ENCODE measurements around the gene IGF2R.

The IGF2R gene

GRCh38 chr6:159976686-159977254 lies 7.9 kb downstream of the IGF2R start:
- peaks cover 18 to 60% of the 10 kb centered on the region in 2 donors for H3K36me3 Mint-ChIP-seq
- DNase-seq (no peak), ATAC-seq (replicated peaks) (no peak)
- H3K4me3 Mint-ChIP-seq: peak overlapping the region; percentile 74 to 79
- H3K27me3 Mint-ChIP-seq: no peaks in the 10 kb centered on the region
- peaks cover 0 to 4% of the 10 kb centered on the region in 2 donors for H3K9me3 Mint-ChIP-seq
- H3K27ac Mint-ChIP-seq: peak overlapping the region; percentile 99
- peaks cover 72 to 97% of the 10 kb centered on the region in 2 donors for H3K4me1 Mint-ChIP-seq

GRCh38 chr6:159977255-159977903 lies 8.5 kb downstream of the IGF2R start:
- ATAC-seq (replicated peaks): no peak
- Mint-ChIP-seq H3K9me3 (peaks cover 0 to 4% of the 10 kb centered on the region in 2 donors), H3K27me3 (no peaks in the 10 kb centered on the region), H3K36me3 (peaks cover 18 to 57% of the 10 kb centered on the region in 2 donors), H3K4me1 (peaks cover 78 to 97% of the 10 kb centered on the region in 2 donors), H3K4me3 (peak overlapping the region; percentile 74 to 79), H3K27ac (peak overlapping the region; percentile 99)
- DNase-seq: no peak

- H3K4me3 Mint-ChIP-seq: peak overlapping the region; percentile 68 to 77
- H3K4me1 Mint-ChIP-seq: peaks cover 75 to 97% of the 10 kb centered on the region in 2 donors
- no peaks in the 10 kb centered on the region for H3K27me3 Mint-ChIP-seq
- H3K9me3 Mint-ChIP-seq: peaks cover 0 to 4% of the 10 kb centered on the region in 2 donors
- DNase-seq (no peak), ATAC-seq (replicated peaks) (no peak)
- peaks cover 17 to 52% of the 10 kb centered on the region in 2 donors for H3K36me3 Mint-ChIP-seq
- peak overlapping the region; percentile 99 for H3K27ac Mint-ChIP-seq
These were observed 9.0 kb downstream of the IGF2R start for GRCh38 chr6:159977904-159978268.

- Mint-ChIP-seq H3K27ac (peak overlapping the region; percentile 99), H3K4me3 (peak overlapping the region; percentile 68 to 77), H3K27me3 (no peaks in the 10 kb centered on the region), H3K36me3 (peaks cover 17 to 49% of the 10 kb centered on the region in 2 donors), H3K9me3 (peaks cover 0 to 4% of the 10 kb centered on the region in 2 donors), H3K4me1 (peaks cover 74 to 97% of the 10 kb centered on the region in 2 donors)
- ATAC-seq (replicated peaks): peak; percentile 68 to 70
- peak; percentile 80 for DNase-seq
These were observed 9.6 kb downstream of the IGF2R start for GRCh38 chr6:159978291-159979135.

GRCh38 chr6:159979136-159979874 lies 10.4 kb downstream of the IGF2R start:
- peak; percentile 87 to 88 for ATAC-seq (replicated peaks)
- Mint-ChIP-seq H3K27me3 (no peaks in the 10 kb centered on the region), H3K4me1 (peaks cover 73 to 97% of the 10 kb centered on the region in 2 donors), H3K4me3 (peak overlapping the region; percentile 68 to 77), H3K36me3 (peaks cover 19 to 44% of the 10 kb centered on the region in 2 donors), H3K27ac (peak overlapping the region; percentile 99), H3K9me3 (peaks cover 0 to 4% of the 10 kb centered on the region in 2 donors)
- DNase-seq: peak; percentile 85

DNA sequence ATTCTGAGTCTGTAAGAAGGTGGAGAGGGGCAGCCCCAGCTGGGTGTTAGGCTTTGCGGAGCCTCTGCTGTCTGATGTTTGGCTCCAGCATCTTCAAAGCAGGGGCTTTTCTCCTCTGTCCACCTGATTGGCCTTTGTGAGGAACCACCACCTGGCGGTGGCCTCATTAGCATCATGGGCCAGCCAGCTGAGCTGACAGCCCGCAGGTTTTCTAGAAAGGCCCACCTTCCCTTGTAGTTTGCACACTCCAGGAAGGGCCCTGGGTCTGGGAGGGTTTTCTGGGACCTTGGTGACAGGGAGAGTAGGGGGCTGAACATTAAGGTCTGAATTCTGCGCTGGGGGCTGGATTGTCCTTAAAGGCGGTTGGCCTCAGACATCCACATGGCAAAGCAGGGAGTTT lies 11.6 kb downstream of the IGF2R start:
- ATAC-seq (replicated peaks): no peak
- no peaks in the 10 kb centered on the region for H3K27me3 Mint-ChIP-seq
- no peak for DNase-seq
- H3K27ac Mint-ChIP-seq: peak overlapping the region; percentile 99
- peaks cover 17 to 39% of the 10 kb centered on the region in 2 donors for H3K36me3 Mint-ChIP-seq
- H3K4me3 Mint-ChIP-seq: peak overlapping the region in 1 of 2 donors; percentile 83
- H3K4me1 Mint-ChIP-seq: peaks cover 70 to 94% of the 10 kb centered on the region in 2 donors
- peaks cover 0 to 4% of the 10 kb centered on the region in 2 donors for H3K9me3 Mint-ChIP-seq

GRCh38 chr6:159981071-159981402 lies 12.2 kb downstream of the IGF2R start:
- peak overlapping the region; percentile 83 for H3K4me3 Mint-ChIP-seq
- no peaks in the 10 kb centered on the region for H3K27me3 Mint-ChIP-seq
- H3K27ac Mint-ChIP-seq: peak overlapping the region; percentile 99
- peaks cover 18 to 40% of the 10 kb centered on the region in 2 donors for H3K36me3 Mint-ChIP-seq
- peaks cover 71 to 92% of the 10 kb centered on the region in 2 donors for H3K4me1 Mint-ChIP-seq
- DNase-seq (no peak), ATAC-seq (replicated peaks) (no peak)
- peaks cover 0 to 4% of the 10 kb centered on the region in 2 donors for H3K9me3 Mint-ChIP-seq

GRCh38 chr6:159981403-159982245 lies 12.7 kb downstream of the IGF2R start:
- no peaks in the 10 kb centered on the region for H3K27me3 Mint-ChIP-seq
- peak overlapping the region; percentile 83 for H3K4me3 Mint-ChIP-seq
- H3K4me1 Mint-ChIP-seq: peaks cover 75 to 95% of the 10 kb centered on the region in 2 donors
- ATAC-seq (replicated peaks): peak; percentile 50 to 51
- peaks cover 0 to 4% of the 10 kb centered on the region in 2 donors for H3K9me3 Mint-ChIP-seq
- peaks cover 21 to 42% of the 10 kb centered on the region in 2 donors for H3K36me3 Mint-ChIP-seq
- H3K27ac Mint-ChIP-seq: peak overlapping the region; percentile 99
- peak; percentile 62 for DNase-seq

DNA sequence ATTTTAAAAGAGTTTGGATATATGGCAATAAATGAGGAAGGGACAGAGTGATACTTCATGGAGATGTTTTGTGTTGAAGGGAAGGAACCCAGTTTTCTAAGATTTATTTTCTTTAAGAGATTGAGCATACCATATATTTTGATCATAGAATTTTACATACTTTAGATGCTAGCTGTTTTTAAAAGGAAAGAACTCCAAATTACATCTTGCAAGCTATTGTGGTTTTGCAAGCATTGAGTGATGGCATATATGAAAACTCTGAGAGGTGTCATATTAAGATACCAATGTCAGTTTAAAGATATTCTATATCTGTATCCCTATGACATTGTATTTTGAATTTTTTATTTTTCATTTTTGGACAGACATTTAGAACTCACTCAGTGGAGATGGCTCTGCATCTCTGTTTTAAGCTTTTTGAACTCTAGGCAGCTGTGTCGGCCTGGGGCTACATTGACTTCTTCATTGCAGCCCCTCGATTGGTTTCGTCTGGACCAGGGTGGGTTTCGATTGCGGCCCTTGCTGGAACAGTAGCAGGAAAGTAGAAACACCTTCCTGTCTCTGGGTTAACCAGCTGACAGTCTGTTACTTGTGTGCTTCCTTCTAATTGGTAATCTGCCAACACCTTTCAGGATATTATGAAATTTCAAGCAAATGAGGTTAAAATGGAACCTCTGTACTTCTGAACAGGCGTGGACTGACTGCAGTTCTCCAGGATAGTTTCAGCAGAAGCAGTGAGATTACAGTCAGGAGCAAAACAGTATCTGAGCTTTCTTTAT lies 14.0 kb downstream of the IGF2R start:
- Mint-ChIP-seq H3K27me3 (no peaks in the 10 kb centered on the region), H3K36me3 (peaks cover 18 to 32% of the 10 kb centered on the region in 2 donors), H3K9me3 (peaks cover 0 to 4% of the 10 kb centered on the region in 2 donors), H3K4me3 (peak overlapping the region in 1 of 2 donors; percentile 8), H3K4me1 (peaks cover 66 to 93% of the 10 kb centered on the region in 2 donors), H3K27ac (no peak overlapping the region)
- ATAC-seq (replicated peaks) (no peak), DNase-seq (no peak)

- H3K9me3 Mint-ChIP-seq: peaks cover 0 to 4% of the 10 kb centered on the region in 2 donors
- ATAC-seq (replicated peaks) (no peak), DNase-seq (no peak)
- peaks cover 23 to 35% of the 10 kb centered on the region in 2 donors for H3K36me3 Mint-ChIP-seq
- H3K27ac Mint-ChIP-seq: no peak overlapping the region
- peaks cover 62 to 90% of the 10 kb centered on the region in 2 donors for H3K4me1 Mint-ChIP-seq
- H3K4me3 Mint-ChIP-seq: peak overlapping the region; percentile 12 to 13
- H3K27me3 Mint-ChIP-seq: no peaks in the 10 kb centered on the region
These were observed 14.8 kb downstream of the IGF2R start for GRCh38 chr6:159983641-159984080.

- Mint-ChIP-seq H3K4me1 (peaks cover 63 to 90% of the 10 kb centered on the region in 2 donors), H3K4me3 (no peak overlapping the region), H3K27me3 (no peaks in the 10 kb centered on the region), H3K27ac (no peak overlapping the region), H3K9me3 (peaks cover 0 to 2% of the 10 kb centered on the region in 2 donors), H3K36me3 (peaks cover 27 to 38% of the 10 kb centered on the region in 2 donors)
- DNase-seq (no peak), ATAC-seq (replicated peaks) (no peak)
These were observed 15.4 kb downstream of the IGF2R start for GRCh38 chr6:159984268-159984786.

DNA sequence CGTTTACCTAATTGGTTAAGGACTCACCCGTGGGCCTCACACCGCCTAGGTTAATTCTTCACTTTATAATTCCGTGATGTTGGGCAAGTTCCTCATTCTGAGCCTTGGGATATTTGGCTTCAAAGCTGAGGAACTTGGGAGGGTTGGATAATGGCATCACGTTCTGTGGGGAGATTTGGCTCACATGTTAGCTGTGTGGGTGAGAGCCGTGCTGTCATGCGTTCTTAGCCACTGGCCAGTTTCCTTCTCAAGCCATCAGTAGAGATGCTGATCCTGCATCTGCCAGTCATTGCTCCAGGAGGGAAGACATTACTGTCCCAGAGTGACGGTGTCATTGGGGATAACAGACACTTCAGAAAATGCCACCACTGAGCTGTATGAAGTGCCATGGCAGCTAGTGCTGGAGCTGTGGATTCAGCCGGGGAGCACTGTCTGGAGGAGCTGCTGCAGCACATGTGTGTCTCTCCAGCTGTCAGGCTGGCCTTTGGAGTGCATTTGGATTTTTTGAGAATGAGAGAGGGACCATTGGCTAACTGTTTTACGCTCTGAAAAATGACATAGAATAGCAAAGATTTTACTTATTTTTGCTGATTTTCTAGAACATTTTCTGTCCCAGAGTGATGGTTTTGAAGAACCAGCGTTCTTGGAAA lies 16.5 kb downstream of the IGF2R start:
- peaks cover 61 to 89% of the 10 kb centered on the region in 2 donors for H3K4me1 Mint-ChIP-seq
- no peak overlapping the region for H3K4me3 Mint-ChIP-seq
- peak overlapping the region; percentile 75 for H3K27ac Mint-ChIP-seq
- H3K9me3 Mint-ChIP-seq: no peaks in the 10 kb centered on the region
- DNase-seq (no peak), ATAC-seq (replicated peaks) (no peak)
- H3K36me3 Mint-ChIP-seq: peaks cover 28 to 37% of the 10 kb centered on the region in 2 donors
- no peaks in the 10 kb centered on the region for H3K27me3 Mint-ChIP-seq
